Naive thymus-derived CD4-positive, alpha-beta T cell (primary cell): Measurements from ENCODE around the gene ASB14. TPM values are rescaled to one million over a fixed set of nuclear protein-coding genes. Genes with fewer than 3 reads are reported as not detected.

Source experiments
- ATAC-seq: fragments of 150-1000 bp; cut with Tn5 transposase; 2 replicates; pipeline ENCODE4 v1.10.0; 2021; ENCODE audit warnings: mild to moderate bottlenecking, moderate library complexity
- CTCF ChIA-PET: fragments of 350-600 bp; sonication (Branson Sonifier 250); formaldehyde crosslinking; loops from one replicate; lab custom pipeline; 2021; ENCODE audit warnings: antibody characterized with exemption; lab: Charles Lee
- POLR2A ChIA-PET: fragments of 350-600 bp; sonication (Branson Sonifier 250); formaldehyde crosslinking; loops from one replicate; lab custom pipeline; 2021; ENCODE audit warnings: antibody characterized with exemption, inconsistent platforms; lab: Charles Lee
- DNase-seq, 9 donors: peaks; one replicate each; pipeline versions ENCODE4 v3.0.0 to v3.0.0-alpha.2; 2020 to 2022; ENCODE audit warnings: mixed read lengths in 1 of 9
- H3K27ac ChIP-seq: one replicate; pipeline ENCODE4 v1.7.0; 2013; ENCODE audit warnings: mild to moderate bottlenecking, low read depth, low read length, moderate library complexity
- H3K27me3 ChIP-seq, 2 donors: one replicate each; pipeline ENCODE4 v1.7.0; 2013; ENCODE audit warnings: low read length in 2 of 2, mild to moderate bottlenecking in 2 of 2, moderate library complexity in 2 of 2; ENCODE audit not compliant: control insufficient read depth in 2 of 2, insufficient read depth in 2 of 2
- H3K36me3 ChIP-seq, 3 experiments: 1 replicate in 2 of 3; 2 replicates in 1 of 3; pipeline ENCODE4 v1.7.0; 2013; ENCODE audit warnings: low read length in 3 of 3, mild to moderate bottlenecking in 3 of 3, moderate library complexity in 1 of 3; ENCODE audit not compliant: insufficient read depth in 3 of 3, control insufficient read depth in 2 of 3
- H3K4me1 ChIP-seq, 2 donors: one replicate each; pipeline ENCODE4 v1.7.0; 2013; ENCODE audit warnings: low read length in 2 of 2, mild to moderate bottlenecking in 2 of 2, moderate library complexity in 1 of 2; ENCODE audit not compliant: control insufficient read depth in 2 of 2, insufficient read depth in 2 of 2
- H3K4me3 ChIP-seq: 2 replicates; pipeline ENCODE4 v1.7.0; 2013; ENCODE audit warnings: mild to moderate bottlenecking, low read length
- H3K9me3 ChIP-seq, 3 experiments: 1 replicate in 2 of 3; 2 replicates in 1 of 3; pipeline ENCODE4 v1.7.0; 2013; ENCODE audit warnings: low read length in 3 of 3; ENCODE audit not compliant: control insufficient read depth in 2 of 3
- H3K27ac Mint-ChIP-seq, 9 donors: one replicate each; pipeline ENCODE4 v1.8.0; 2020 to 2022; ENCODE audit warnings: mixed read lengths in 9 of 9, mild to moderate bottlenecking in 8 of 9, moderate library complexity in 5 of 9, inconsistent platforms in 2 of 9
- H3K27me3 Mint-ChIP-seq, 5 donors: one replicate each; pipeline ENCODE4 v1.8.0; 2021 to 2022; ENCODE audit warnings: mixed read lengths in 5 of 5, mild to moderate bottlenecking in 1 of 5
- H3K36me3 Mint-ChIP-seq, 5 donors: one replicate each; pipeline ENCODE4 v1.8.0; 2020 to 2022; ENCODE audit warnings: mixed read lengths in 5 of 5, mild to moderate bottlenecking in 3 of 5, inconsistent platforms in 1 of 5
- H3K4me1 Mint-ChIP-seq, 7 donors: one replicate each; pipeline ENCODE4 v1.8.0; 2020 to 2022; ENCODE audit warnings: mixed read lengths in 7 of 7, mild to moderate bottlenecking in 3 of 7, inconsistent platforms in 1 of 7
- H3K4me3 Mint-ChIP-seq, 10 donors: one replicate each; pipeline ENCODE4 v1.8.0; 2020 to 2022; ENCODE audit warnings: mild to moderate bottlenecking in 10 of 10, mixed read lengths in 10 of 10, moderate library complexity in 6 of 10, inconsistent platforms in 2 of 10
- H3K9me3 Mint-ChIP-seq, 11 donors: one replicate each; pipeline ENCODE4 v1.8.0; 2020 to 2022; ENCODE audit warnings: mixed read lengths in 11 of 11, mild to moderate bottlenecking in 4 of 11, inconsistent platforms in 1 of 11, moderate library complexity in 1 of 11
- intact Hi-C, 2 donors: fragments of 100-400 bp; cut with micrococcal nuclease; formaldehyde crosslinking; loops; one replicate each; pipeline ENCODE4 v1.15.1; 2023
- polyA plus RNA-seq, 2 donors: library from polyadenylated mRNA; unstranded; fragments of 300-500 nt; fragmentation: Illumina TruSeq; gene quantifications; one replicate each; pipeline ENCODE4 v1.2.3, GENCODE V29; 2021
- total RNA-seq, 6 experiments: library from RNA in 5 of 6; stranded (reverse) in 5 of 6; gene quantifications; 1 replicate in 5 of 6; 2 replicates in 1 of 6; pipeline ENCODE4 v1.2.3 and lab custom pipeline; 2021 to 2026

The ASB14 gene
- total and polyA plus RNA-seq, 7 experiments from 2014 or later: 0.30 to 0.66 TPM; not detected in 5

DNA sequence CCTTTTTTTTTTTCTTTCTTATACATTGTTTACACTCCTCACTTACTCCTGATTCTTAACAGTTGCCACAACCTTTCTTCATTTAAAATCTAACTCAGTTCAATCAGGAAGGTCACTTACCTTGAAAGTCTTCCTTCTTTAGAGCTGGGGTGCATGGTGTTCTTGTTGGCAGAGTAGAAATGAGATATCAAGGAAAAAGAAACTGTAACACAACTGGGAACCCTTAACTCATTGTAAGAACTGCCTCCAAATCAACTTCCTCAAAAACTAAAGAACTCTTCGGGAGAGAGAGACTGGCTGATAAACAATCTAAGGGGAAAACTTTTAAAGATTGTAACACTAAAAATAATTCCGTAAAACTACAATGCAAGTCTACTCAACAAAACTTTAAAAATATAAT is 66.3 kb downstream of the ASB14 start:
- CTCF ChIA-PET: no interaction called here
- no peaks in the 10 kb centered on the region for H3K9me3 Mint-ChIP-seq

DNA sequence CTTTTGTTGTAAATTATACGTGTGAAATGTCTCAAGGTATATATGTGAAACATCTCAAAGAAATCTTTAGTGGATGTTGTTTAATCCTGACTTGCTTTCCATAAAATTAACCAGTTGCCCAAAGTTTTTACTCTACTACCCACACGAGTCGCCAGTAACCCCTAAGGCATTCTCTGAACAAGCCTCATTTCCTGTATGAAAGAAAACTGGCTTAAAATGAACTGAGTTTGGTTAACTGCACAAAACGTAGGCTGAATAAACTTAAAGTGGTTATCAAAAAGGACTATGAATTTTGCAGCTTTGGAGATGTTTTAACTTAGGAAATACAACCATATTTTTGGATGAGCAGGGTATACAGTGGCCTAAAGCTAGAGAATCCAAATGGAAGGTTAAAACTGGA is 67.6 kb downstream of the ASB14 start:
- intact Hi-C loops: loop anchor here (5.0 to 10.0 kb wide), 7 partner anchors 467 to 1267 kb away; partner anchors contain the start of genes CCDC66 (in 2 of the 2), SLMAP (in 2 of the 2), TASOR (in 2 of the 2) and DENND6A (in 1 of the 2)

More for the DNA sequence above, 66.3 kb downstream of the ASB14 start:
- no peaks in the 10 kb centered on the region for H3K27me3 ChIP-seq
- ATAC-seq (no peak), DNase-seq (no peak)
- POLR2A ChIA-PET: interaction anchor here (0.6 to 1.4 kb wide), 2 partner anchors 22 to 1243 kb away, joined by 3 to 4 read pairs; no protein-coding TSS in a partner anchor
- peaks cover 17 to 31% (median 29%) of the 10 kb centered on the region in 7 donors for H3K4me1 Mint-ChIP-seq
- H3K27ac ChIP-seq: no peak overlapping the region
- H3K27ac Mint-ChIP-seq: peak overlapping the region in 2 of 9 donors; percentile 86 to 88
- peaks cover 9 to 12% of the 10 kb centered on the region in 2 donors for H3K4me1 ChIP-seq
- H3K4me3 ChIP-seq: no peak overlapping the region
- no peaks in the 10 kb centered on the region for H3K9me3 ChIP-seq
- H3K36me3 ChIP-seq: no peaks in the 10 kb centered on the region
- no peaks in the 10 kb centered on the region for H3K36me3 Mint-ChIP-seq
- peak overlapping the region in 5 of 10 donors; percentile 8 to 90 (median 23) for H3K4me3 Mint-ChIP-seq
- H3K27me3 Mint-ChIP-seq: peaks cover 0 to 7% (median 0%) of the 10 kb centered on the region in 5 donors
- intact Hi-C loops: loop anchor here (5.0 to 10.0 kb wide), 7 partner anchors 466 to 1266 kb away; partner anchors contain the start of genes CCDC66 (in 2 of the 2), SLMAP (in 2 of the 2), TASOR (in 2 of the 2) and DENND6A (in 1 of the 2)

DNA sequence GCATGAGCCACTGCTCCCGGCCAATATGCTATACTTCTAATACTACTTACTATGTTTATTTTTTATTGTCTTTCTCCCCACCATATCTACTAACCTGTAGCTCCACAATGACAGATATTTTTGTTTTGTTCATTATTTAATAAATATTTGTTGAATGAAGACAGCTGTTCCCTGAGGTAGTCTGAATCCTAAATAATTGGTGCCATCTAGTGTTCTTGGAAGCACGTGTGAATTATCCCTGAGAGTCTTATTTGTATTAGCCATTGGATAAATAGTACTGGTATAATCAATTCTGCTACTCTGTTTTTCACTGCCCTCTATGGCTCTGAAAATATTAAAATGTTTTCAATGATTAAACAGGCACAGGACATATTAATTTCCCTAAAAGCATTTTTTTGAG is 70.6 kb downstream of the ASB14 start:
- Histone ChIP-seq H3K4me3 (no peak overlapping the region), H3K27me3 (no peaks in the 10 kb centered on the region), H3K27ac (no peak overlapping the region), H3K9me3 (no peaks in the 10 kb centered on the region), H3K36me3 (no peaks in the 10 kb centered on the region), H3K4me1 (peaks cover 0 to 3% of the 10 kb centered on the region in 2 donors)
- ATAC-seq (no peak), DNase-seq (no peak)
- no peak overlapping the region for H3K27ac Mint-ChIP-seq
- CTCF ChIA-PET: no interaction called here
- H3K36me3 Mint-ChIP-seq: no peaks in the 10 kb centered on the region
- no peaks in the 10 kb centered on the region for H3K9me3 Mint-ChIP-seq
- H3K27me3 Mint-ChIP-seq: peaks cover 0 to 18% (median 0%) of the 10 kb centered on the region in 5 donors
- POLR2A ChIA-PET: no interaction called here
- peaks cover 0 to 10% (median 4%) of the 10 kb centered on the region in 7 donors for H3K4me1 Mint-ChIP-seq
- no peak overlapping the region for H3K4me3 Mint-ChIP-seq
- intact Hi-C loops: loop anchor here in 1 of 2 donors (10.0 kb wide), 1 partner anchor 667 kb away; the partner anchor contains the start of gene CCDC66

More for the DNA sequence above, 67.6 kb downstream of the ASB14 start:
- DNase-seq (no peak), ATAC-seq (no peak)
- H3K27me3 ChIP-seq: no peaks in the 10 kb centered on the region
- H3K4me3 Mint-ChIP-seq: no peak overlapping the region
- no peaks in the 10 kb centered on the region for H3K9me3 Mint-ChIP-seq
- no peaks in the 10 kb centered on the region for H3K36me3 Mint-ChIP-seq
- ChIA-PET CTCF (no interaction called here), POLR2A (no interaction called here)
- H3K36me3 ChIP-seq: no peaks in the 10 kb centered on the region
- H3K4me1 ChIP-seq: peaks cover 5 to 12% of the 10 kb centered on the region in 2 donors
- no peaks in the 10 kb centered on the region for H3K9me3 ChIP-seq
- H3K4me1 Mint-ChIP-seq: peaks cover 15 to 24% (median 22%) of the 10 kb centered on the region in 7 donors
- H3K27ac ChIP-seq: no peak overlapping the region
- H3K27ac Mint-ChIP-seq: no peak overlapping the region
- H3K27me3 Mint-ChIP-seq: peaks cover 0 to 12% (median 0%) of the 10 kb centered on the region in 5 donors
- no peak overlapping the region for H3K4me3 ChIP-seq

Other genes starting within 250 kb of the ASB14 start
- not detected for gene SPATA12, start 232.0 kb downstream of the ASB14 start, total RNA-seq
- not detected for gene SPATA12, start 232.0 kb downstream of the ASB14 start, polyA plus RNA-seq
- under 1 TPM in 2 of 5 experiments, not detected in 3; 0.03 to 0.05 TPM for gene IL17RD, start 127.3 kb downstream of the ASB14 start, total RNA-seq
- not detected for gene IL17RD, start 127.3 kb downstream of the ASB14 start, polyA plus RNA-seq
- not detected for gene HESX1, start 92.7 kb downstream of the ASB14 start, total RNA-seq
- under 1 TPM in 1 of 2 donors, not detected in 1; 0.40 TPM for gene HESX1, start 92.7 kb downstream of the ASB14 start, polyA plus RNA-seq
- gene APPL1, start 65.0 kb downstream of the ASB14 start, total RNA-seq: 10 to 100 TPM; 25.4 to 42.1 (median 29.2) TPM
- gene APPL1, start 65.0 kb downstream of the ASB14 start, polyA plus RNA-seq: 10 to 100 TPM; 37.4 to 58.8 TPM